Kidney (tissue), 14 donors: ENCODE results near the gene MRTFA. TPM values are rescaled to one million over a fixed set of nuclear protein-coding genes. Genes with fewer than 3 reads are reported as not detected.

Experiments used
- DNase-seq, 5 donors: peaks; one replicate each; pipeline ENCODE4 v3.0.0-alpha.2; 2013 to 2020
- FAIRE-seq: peaks from 2 replicates; lab custom pipeline; 2012; peaks lifted over from hg19 to GRCh38; lab: Jason Lieb, UNC
- H3K27ac ChIP-seq, 2 donors: one replicate each; pipeline ENCODE4 v1.7.0; 2013; ENCODE audit warnings: low read depth in 2 of 2, low read length in 2 of 2, inconsistent platforms in 1 of 2
- H3K27me3 ChIP-seq: one replicate; pipeline ENCODE4 v1.7.1; 2013; ENCODE audit warnings: low read length, inconsistent platforms; ENCODE audit not compliant: control insufficient read depth, insufficient read depth
- H3K36me3 ChIP-seq, 3 donors: one replicate each; pipeline versions ENCODE4 v1.7.0 to v1.7.1; 2013; ENCODE audit warnings: low read length in 3 of 3, control low read depth in 1 of 3, inconsistent platforms in 1 of 3; ENCODE audit not compliant: insufficient read depth in 3 of 3, control insufficient read depth in 2 of 3
- H3K4me1 ChIP-seq, 3 donors: one replicate each; pipeline versions ENCODE4 v1.7.0 to v1.7.1; 2013; ENCODE audit warnings: low read length in 3 of 3, inconsistent platforms in 1 of 3, low read depth in 1 of 3; ENCODE audit not compliant: control insufficient read depth in 2 of 3, insufficient read depth in 2 of 3
- H3K4me3 ChIP-seq, 3 donors: one replicate each; pipeline versions ENCODE4 v1.7.0 to v1.8.1; 2013; ENCODE audit warnings: low read length in 3 of 3, control low read depth in 1 of 3, inconsistent platforms in 1 of 3
- H3K9ac ChIP-seq, 3 donors: one replicate each; pipeline versions ENCODE4 v1.7.0 to v1.7.1; 2013; ENCODE audit warnings: low read length in 3 of 3, control low read depth in 1 of 3, inconsistent platforms in 1 of 3
- H3K9me3 ChIP-seq, 3 donors: one replicate each; pipeline versions ENCODE4 v1.7.0 to v1.7.1; 2013; ENCODE audit warnings: low read length in 3 of 3, control low read depth in 1 of 3, inconsistent platforms in 1 of 3; ENCODE audit not compliant: control insufficient read depth in 2 of 3, insufficient read depth in 1 of 3
- intact Hi-C: fragments of 100-400 bp; cut with DNase I; formaldehyde crosslinking; loops from one replicate; pipeline ENCODE4 v1.11.1; 2022
- polyA plus RNA-seq: library from polyadenylated mRNA; stranded (reverse); fragments of 350-450 nt; fragmentation: Illumina TruSeq; extraction: RNeasy Lipid Tissue Mini Kit (QIAGEN cat#74804); gene quantifications from one replicate; pipeline ENCODE4 v1.2.3, GENCODE V29; 2014; ENCODE audit warnings: low read depth, low replicate concordance; ENCODE audit not compliant: insufficient read depth
- total RNA-seq: library from RNA; stranded (reverse); fragmentation: NEBNext Ultra II Directional; extraction: Animal tissue kit (Norgen Biotek cat#: 25700); gene quantifications from one replicate; pipeline ENCODE4 v1.2.1, GENCODE V29; 2021
- TF ChIP-seq, protein P1 (sequence below): IDR thresholded peaks from 3 replicates; pipeline ENCODE4 v1.5.1; 2012; ENCODE audit warnings: mild to moderate bottlenecking, moderate library complexity, borderline replicate concordance; ENCODE audit not compliant: insufficient read depth; ENCODE audit errors: extremely low read depth
- donor health status: control.
- donor health status: control.
- donor health status: control.
- donor health status: control.
- donor health status: control.
- donor health status: DM: yes; HTN: yes; CAD: no.
- donor health status: Normal renal cell carcinoma (clear cell type).

MRTFA gene
- total and polyA plus RNA-seq, 2 donors from 2014 or later: 12.5 to 59.9 TPM

DNA sequence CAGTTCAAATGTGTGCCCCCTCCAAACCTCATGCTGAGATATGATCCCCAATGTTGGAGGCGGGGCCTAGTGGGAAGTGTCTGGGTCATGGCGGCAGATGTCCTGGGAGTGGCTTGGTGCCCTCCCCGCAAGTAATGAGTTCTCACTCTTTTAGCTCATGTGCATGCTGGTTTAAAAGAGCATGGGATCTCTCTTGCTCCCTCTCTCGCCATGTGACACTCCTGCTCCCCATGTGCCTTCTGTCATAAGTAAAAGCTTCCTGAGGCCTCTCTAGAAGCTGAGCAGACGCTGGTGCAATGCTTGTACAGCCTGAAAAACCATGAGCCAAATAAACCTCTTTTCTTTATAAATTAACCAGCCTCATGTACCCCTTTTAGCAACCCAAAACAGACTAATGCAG, 167.3 kb downstream of the MRTFA start:
- H3K9ac ChIP-seq: no peak overlapping the region
- H3K4me1 ChIP-seq: no peaks in the 10 kb centered on the region
- intact Hi-C loops: no loop called here
- no peaks in the 10 kb centered on the region for H3K36me3 ChIP-seq
- FAIRE-seq (no peak), DNase-seq (no peak)
- H3K4me3 ChIP-seq: no peak overlapping the region
- no peaks in the 10 kb centered on the region for H3K27me3 ChIP-seq
- TF ChIP-seq, protein P1, sequence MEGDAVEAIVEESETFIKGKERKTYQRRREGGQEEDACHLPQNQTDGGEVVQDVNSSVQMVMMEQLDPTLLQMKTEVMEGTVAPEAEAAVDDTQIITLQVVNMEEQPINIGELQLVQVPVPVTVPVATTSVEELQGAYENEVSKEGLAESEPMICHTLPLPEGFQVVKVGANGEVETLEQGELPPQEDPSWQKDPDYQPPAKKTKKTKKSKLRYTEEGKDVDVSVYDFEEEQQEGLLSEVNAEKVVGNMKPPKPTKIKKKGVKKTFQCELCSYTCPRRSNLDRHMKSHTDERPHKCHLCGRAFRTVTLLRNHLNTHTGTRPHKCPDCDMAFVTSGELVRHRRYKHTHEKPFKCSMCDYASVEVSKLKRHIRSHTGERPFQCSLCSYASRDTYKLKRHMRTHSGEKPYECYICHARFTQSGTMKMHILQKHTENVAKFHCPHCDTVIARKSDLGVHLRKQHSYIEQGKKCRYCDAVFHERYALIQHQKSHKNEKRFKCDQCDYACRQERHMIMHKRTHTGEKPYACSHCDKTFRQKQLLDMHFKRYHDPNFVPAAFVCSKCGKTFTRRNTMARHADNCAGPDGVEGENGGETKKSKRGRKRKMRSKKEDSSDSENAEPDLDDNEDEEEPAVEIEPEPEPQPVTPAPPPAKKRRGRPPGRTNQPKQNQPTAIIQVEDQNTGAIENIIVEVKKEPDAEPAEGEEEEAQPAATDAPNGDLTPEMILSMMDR: no peak
- no peaks in the 10 kb centered on the region for H3K9me3 ChIP-seq
- H3K27ac ChIP-seq: no peak overlapping the region

DNA sequence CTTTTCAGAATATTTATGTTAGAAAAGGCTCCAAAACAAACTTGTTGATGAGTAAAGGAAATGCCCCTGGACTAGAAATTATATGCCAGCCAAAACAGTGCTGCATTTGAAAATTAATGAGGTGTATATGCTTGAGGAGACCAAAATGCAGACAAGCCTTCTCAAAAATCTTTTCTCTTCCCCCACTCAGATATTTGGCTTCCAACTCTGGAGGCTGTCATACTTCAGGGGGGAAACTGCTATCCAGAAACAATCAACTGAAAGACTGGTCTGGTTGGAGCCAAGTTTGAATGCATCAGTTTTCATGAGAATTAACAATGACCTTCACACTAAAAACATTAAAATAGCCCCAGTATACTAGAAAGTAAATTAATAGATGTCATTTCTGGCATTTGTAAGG, 167.9 kb downstream of the MRTFA start:
- Histone ChIP-seq H3K9me3 (no peaks in the 10 kb centered on the region), H3K36me3 (no peaks in the 10 kb centered on the region), H3K27ac (no peak overlapping the region), H3K4me3 (no peak overlapping the region), H3K9ac (no peak overlapping the region), H3K27me3 (no peaks in the 10 kb centered on the region), H3K4me1 (no peaks in the 10 kb centered on the region)
- DNase-seq (no peak), FAIRE-seq (no peak)
- TF ChIP-seq, protein P1: no peak
- intact Hi-C loops: no loop called here

DNA sequence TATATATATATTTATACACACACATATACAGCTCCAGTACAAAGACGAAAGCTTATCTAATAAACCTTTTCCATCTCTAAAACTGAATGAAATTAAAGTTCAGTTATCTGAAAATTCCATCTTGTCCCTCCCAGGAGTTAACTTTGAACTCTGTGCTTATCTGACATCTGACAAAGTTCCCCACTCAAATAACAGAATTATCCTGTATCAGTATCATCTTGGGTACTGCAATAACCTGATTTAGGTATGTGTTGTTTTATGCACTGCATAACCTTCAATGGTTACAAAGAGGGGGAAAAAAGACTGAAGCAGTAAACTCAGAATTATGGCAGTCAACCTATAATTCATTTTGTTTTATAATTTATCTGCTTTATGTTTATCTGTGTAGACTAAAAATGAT, 169.5 kb downstream of the MRTFA start:
- no peak for FAIRE-seq
- intact Hi-C loops: no loop called here
- Histone ChIP-seq H3K4me3 (no peak overlapping the region), H3K4me1 (no peaks in the 10 kb centered on the region), H3K36me3 (no peaks in the 10 kb centered on the region), H3K9ac (no peak overlapping the region), H3K27ac (no peak overlapping the region), H3K9me3 (no peaks in the 10 kb centered on the region), H3K27me3 (no peaks in the 10 kb centered on the region)
- TF ChIP-seq, protein P1: no peak
- DNase-seq: no peak

DNA sequence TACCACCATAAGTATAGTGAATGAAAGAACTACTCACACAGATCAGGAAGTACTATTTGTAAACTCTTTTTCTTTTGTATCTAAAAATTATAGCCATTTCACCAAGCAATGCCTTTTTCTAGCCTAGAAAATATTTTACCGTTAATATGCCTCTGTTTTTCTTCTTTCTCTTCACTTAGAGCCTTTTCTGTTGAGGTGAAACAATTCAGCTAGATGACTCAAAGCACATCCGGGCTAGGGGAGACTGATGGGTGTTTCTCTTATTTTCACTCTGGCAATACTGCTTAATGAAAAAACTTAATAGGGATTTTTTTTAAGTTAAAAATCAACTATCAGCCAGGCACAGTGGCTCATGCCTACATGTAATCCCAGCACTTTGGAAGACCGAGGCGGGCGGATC, 172.8 kb downstream of the MRTFA start:
- H3K9me3 ChIP-seq: no peaks in the 10 kb centered on the region
- intact Hi-C loops: no loop called here
- H3K4me1 ChIP-seq: peaks cover 0 to 2% (median 0%) of the 10 kb centered on the region in 3 donors
- TF ChIP-seq, protein P1: no peak
- H3K36me3 ChIP-seq: peaks cover 0 to 2% (median 0%) of the 10 kb centered on the region in 3 donors
- no peak overlapping the region for H3K9ac ChIP-seq
- no peaks in the 10 kb centered on the region for H3K27me3 ChIP-seq
- no peak overlapping the region for H3K4me3 ChIP-seq
- no peak for DNase-seq
- no peak overlapping the region for H3K27ac ChIP-seq
- no peak for FAIRE-seq
